AG04449 (cell line): Measurements from ENCODE around the gene PARS2.

Experiments used
- CTCF ChIA-PET: fragments of 350-600 bp; formaldehyde crosslinking; extraction: SDS; loops from one replicate; lab custom pipeline; 2021; ENCODE audit warnings: antibody characterized with exemption; lab: Yijun Ruan, JAX
- POLR2A ChIA-PET: fragments of 400-600, 350-600 bp; formaldehyde crosslinking; extraction: SDS; loops from one replicate; lab custom pipeline; 2020; ENCODE audit warnings: antibody characterized with exemption, inconsistent platforms; lab: Yijun Ruan, JAX
- DNase-seq: peaks from one replicate; pipeline ENCODE4 v3.0.0-alpha.2; 2010; ENCODE audit warnings: low read depth, low spot score
- H3K4me3 ChIP-seq: 2 replicates; pipeline ENCODE4 v1.5.1; 2011; ENCODE audit warnings: low read depth, mild to moderate bottlenecking, control low read depth, low read length
- TF ChIP-seq, protein P1 (sequence below): IDR thresholded peaks from one replicate; pipeline ENCODE4 v1.5.1; 2011; ENCODE audit warnings: mild to moderate bottlenecking, moderate library complexity, low read length, control low read depth, inconsistent platforms; ENCODE audit not compliant: insufficient read depth; ENCODE audit errors: missing control alignments

Gene PARS2

DNA sequence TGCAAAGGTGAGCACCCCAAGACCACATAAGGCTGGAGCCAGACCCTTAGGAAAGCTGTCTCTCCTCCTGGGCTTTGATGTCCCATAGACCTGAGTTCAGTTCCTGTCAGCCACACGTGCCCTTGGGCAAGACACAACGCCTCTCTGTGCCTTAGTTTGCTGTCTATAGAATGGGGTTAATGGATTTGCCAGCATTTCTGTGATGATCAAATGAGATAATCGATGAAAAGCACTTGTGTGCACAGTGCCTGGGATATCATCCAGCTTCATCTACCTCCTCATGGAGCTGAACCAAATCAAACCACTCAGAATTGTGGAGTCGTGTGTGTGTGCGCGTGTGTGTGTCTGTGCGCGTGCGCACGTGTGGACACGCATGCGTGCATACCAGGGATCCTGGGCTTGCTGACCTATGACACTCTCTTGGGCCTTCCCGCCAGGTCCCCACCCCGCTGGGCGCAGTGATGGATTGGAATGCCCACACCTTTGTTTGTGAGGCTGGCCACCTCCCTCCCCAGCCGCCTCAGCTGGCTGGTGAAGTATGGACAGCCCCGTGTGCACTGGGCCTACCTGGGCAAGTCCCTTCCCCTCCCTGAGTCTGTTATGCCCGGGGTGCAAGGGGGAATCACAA, 31.6 kb upstream of the PARS2 start:
- POLR2A ChIA-PET = no interaction called here
- no peak overlapping the region for H3K4me3 ChIP-seq
- no peak for DNase-seq
- CTCF ChIA-PET = interaction anchor here (0.7 to 1.3 kb wide), 2 partner anchors 10 to 14 kb away, joined by 3 read pairs; no protein-coding TSS in a partner anchor
- TF ChIP-seq, protein P1, sequence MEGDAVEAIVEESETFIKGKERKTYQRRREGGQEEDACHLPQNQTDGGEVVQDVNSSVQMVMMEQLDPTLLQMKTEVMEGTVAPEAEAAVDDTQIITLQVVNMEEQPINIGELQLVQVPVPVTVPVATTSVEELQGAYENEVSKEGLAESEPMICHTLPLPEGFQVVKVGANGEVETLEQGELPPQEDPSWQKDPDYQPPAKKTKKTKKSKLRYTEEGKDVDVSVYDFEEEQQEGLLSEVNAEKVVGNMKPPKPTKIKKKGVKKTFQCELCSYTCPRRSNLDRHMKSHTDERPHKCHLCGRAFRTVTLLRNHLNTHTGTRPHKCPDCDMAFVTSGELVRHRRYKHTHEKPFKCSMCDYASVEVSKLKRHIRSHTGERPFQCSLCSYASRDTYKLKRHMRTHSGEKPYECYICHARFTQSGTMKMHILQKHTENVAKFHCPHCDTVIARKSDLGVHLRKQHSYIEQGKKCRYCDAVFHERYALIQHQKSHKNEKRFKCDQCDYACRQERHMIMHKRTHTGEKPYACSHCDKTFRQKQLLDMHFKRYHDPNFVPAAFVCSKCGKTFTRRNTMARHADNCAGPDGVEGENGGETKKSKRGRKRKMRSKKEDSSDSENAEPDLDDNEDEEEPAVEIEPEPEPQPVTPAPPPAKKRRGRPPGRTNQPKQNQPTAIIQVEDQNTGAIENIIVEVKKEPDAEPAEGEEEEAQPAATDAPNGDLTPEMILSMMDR = no peak

DNA sequence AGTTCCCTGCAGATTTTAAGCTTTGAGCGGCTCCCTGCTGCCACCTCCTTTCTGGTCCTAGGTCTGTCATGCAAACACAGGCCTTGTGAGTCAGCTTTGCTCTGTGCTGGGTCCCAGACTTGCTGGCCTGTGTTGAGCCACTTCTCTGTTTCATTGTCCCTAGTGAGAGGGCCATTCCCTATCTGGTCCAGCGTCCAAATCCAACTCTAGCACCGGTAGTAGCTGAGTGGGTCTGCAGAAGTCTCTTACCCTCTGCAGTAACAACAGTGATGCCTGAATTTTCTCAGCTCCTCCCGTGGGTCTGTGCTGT, 31.0 kb upstream of the PARS2 start:
- H3K4me3 ChIP-seq = no peak overlapping the region
- ChIA-PET CTCF (interaction anchor here (0.7 to 1.3 kb wide), 2 partner anchors 10 to 15 kb away, joined by 3 read pairs; no protein-coding TSS in a partner anchor), POLR2A (no interaction called here)
- no peak for DNase-seq
- TF ChIP-seq, protein P1 = no peak

DNA sequence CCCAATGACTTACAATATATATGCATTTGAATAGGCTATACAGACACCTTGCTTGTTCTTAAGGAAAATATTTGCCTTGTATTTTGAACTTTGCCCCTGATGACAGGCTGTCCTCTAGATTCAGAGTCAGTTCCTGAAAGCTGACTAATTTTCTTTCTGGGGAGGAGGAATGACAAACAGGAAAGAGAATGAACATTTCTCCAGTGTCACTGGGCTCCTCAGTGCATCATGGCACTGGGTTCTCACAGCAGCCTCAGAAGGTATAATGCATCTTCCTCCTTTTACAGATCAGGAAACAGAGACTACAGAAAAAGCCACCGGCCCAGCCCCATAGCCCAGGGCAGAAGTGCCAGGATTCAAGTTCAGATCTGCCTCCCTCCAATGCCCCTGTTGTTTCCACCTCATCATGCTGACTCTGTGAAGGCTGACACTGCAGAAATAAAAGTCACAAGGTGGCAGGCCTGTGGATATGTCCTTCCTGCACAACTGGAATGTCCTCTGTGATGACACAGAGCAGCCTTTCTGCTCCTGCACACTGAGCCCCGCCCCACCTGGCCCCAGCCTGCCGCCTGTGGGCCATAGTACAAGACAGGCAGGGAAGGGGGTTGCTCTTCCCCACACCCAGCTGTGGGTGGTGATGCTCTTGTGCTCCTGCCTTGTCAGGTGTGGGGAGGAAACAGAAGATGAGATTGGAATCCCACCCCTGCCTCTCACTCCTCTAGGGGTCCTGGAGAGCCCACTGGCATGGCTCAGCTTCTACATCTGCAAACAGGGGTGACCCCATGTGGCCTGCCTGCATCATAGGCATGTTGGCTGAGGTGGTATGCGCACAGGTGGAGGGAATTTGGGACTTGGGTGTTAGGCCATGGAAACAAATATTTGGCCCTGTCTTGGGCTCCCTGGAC, 30.4 kb upstream of the PARS2 start:
- H3K4me3 ChIP-seq = no peak overlapping the region
- CTCF ChIA-PET = interaction anchor here (1.3 kb wide), 1 partner anchor 9 kb away, joined by 3 read pairs; no protein-coding TSS in a partner anchor
- DNase-seq = no peak
- POLR2A ChIA-PET = no interaction called here
- TF ChIP-seq, protein P1 = no peak

DNA sequence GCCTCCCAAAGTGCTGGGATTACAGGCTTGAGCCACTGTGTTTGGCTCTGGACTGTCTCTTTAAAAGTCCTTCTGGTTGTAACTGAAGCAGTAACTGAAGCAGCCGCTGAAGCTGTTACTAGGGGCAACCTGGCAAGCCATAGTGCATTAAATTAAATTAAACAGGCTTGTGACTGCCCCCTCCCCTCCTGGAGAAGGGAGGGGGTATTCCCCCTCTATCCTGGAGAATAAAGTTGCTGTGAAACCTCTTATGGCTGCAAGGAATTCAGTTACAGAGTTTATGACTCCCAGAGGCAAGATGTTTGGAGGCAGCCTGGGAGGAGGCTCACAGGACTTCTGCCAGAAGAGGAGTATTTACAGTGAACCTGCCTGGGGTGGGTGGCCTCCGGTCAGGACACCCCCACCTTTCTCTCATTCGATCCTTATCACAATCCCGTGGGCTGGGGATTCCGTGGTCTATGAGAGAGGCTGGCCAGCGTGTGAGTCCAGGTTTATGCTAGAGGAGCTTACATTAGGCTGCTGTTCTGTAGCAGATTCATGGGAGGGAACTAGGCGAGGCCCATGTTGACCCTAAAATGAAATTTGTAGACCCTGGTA, 28.5 kb upstream of the PARS2 start:
- CTCF ChIA-PET = interaction anchor here (0.7 to 1.6 kb wide), 7 partner anchors 14 to 293 kb away, joined by 3 to 4 read pairs (median 3); no protein-coding TSS in a partner anchor
- no peak for DNase-seq
- H3K4me3 ChIP-seq = no peak overlapping the region
- TF ChIP-seq, protein P1 = no peak
- POLR2A ChIA-PET = no interaction called here

DNA sequence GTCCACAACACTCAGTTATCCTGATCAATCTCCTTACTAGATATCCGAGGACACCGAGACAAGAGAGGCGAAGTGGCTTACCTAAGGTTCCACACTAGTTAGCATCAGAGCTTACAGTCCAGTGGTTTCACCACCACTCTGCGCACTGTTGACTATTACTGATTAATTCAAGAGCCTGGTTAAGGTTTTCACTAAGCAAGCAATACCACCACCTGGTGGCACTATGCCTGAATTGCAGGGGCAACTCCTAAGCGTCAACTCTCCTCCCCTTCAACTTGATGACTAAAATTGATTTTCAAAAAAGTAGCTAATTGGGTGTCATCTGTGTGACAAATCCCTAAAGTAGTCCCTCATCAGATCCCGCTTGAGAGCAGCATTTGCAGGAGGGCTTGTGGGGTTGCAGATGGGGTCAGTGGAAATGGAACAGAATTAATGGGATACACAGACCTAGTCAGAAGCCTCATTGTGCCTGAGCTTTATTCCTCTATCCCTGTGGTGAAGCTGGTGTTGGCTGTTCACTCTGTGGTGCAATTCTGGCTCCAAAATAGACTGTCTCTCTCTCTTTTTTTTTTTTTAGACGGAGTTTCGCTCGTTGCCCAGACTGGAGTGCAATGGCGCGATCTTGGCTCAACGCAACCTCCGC, 27.7 kb upstream of the PARS2 start:
- no peak for DNase-seq
- TF ChIP-seq, protein P1 = peak; percentile 22
- H3K4me3 ChIP-seq = no peak overlapping the region
- CTCF ChIA-PET = interaction anchor here (0.7 to 1.6 kb wide), 7 partner anchors 9 to 292 kb away, joined by 3 to 4 read pairs (median 3); partner anchors contain the start of gene TTC22
- POLR2A ChIA-PET = no interaction called here
